ENCODE results near the gene RAC2. TPM values are rescaled to one million over a fixed set of nuclear protein-coding genes. Genes with fewer than 3 reads are reported as not detected.
A peak's percentile ranks its signal among the peaks of the same experiment; 100 is the strongest.

RAC2 gene
- total and polyA plus RNA-seq, 9 of the 15 experiments (the other 6 are each of a cell fraction or from before 2014, with no cell fraction given) = 22.7 to 103 (median 43.3) TPM

GRCh38 chr22:37213218-37213855 is 30.7 kb downstream of the RAC2 start:
- no peak for DNase-seq (ENCODE audit: extremely low read depth in 1 of 4, low spot score in 3 of 4)
- no peak overlapping the region for H3K4me3 ChIP-seq
- H3K4me1 ChIP-seq (replicated peaks in 1 of 2; ENCODE audit: control insufficient read depth in 2 of 2, insufficient read depth in 2 of 2, low read length in 2 of 2) = peaks cover 0 to 17% of the 10 kb centered on the region in 2 experiments; a peak in 3 of 5 replicates
- no peak overlapping the region for H3K27ac ChIP-seq (ENCODE audit: extremely low read depth, low read depth, low read length)
- no peaks in the 10 kb centered on the region for H3K79me2 ChIP-seq (ENCODE audit: control insufficient read depth, insufficient read depth, low read length)
- in situ Hi-C loops (cut with MboI) = no loop called here
- ATAC-seq = no peak
- intact Hi-C loops (cut with micrococcal nuclease) = no loop called here
- BruUV-seq (replicated peaks) = no TSS peak
- no peaks in the 10 kb centered on the region for H3K9me3 ChIP-seq (replicated peaks; ENCODE audit: control insufficient read depth, insufficient read depth, low read depth, low read length)
- WGBS (ENCODE audit: insufficient coverage, low coverage, missing lambda C conversion rate) = 41% methylated on average over 17 of the region's 18 CpGs
- peaks cover 0 to 15% of the 10 kb centered on the region in 2 experiments; a peak in 2 of 5 replicates for H3K27me3 ChIP-seq (ENCODE audit: control insufficient read depth in 2 of 2, insufficient read depth in 2 of 2, low read length in 2 of 2)
- H3K36me3 ChIP-seq (ENCODE audit: control insufficient read depth, insufficient read depth, low read length) = no peaks in the 10 kb centered on the region
- H3K9me1 ChIP-seq (ENCODE audit: control insufficient read depth, insufficient read depth, low read length) = no peaks in the 10 kb centered on the region
- ChIA-PET CTCF (ENCODE audit: low intra/inter-chr PET ratio) (no interaction called here), POLR2A (no interaction called here)
- no peaks in the 10 kb centered on the region for H4K20me1 ChIP-seq (replicated peaks; ENCODE audit: control insufficient read depth, insufficient read depth, low read length)
- no peak overlapping the region for H3K9ac ChIP-seq (ENCODE audit: insufficient read depth in 1 of 2, low read depth in 2 of 2, low read length in 2 of 2)
- H2AFZ ChIP-seq (ENCODE audit: low read depth, low read length) = no peak overlapping the region
- TF ChIP-seq ZNF263 (CRISPR knock-in tag; IDR thresholded peaks at IDR 0.05; ENCODE audit: borderline replicate concordance) (no peak), ZKSCAN1 (IDR thresholded peaks at IDR 0.05; ENCODE audit: low read depth, low read length) (peak; percentile 95)
- no peak overlapping the region for H3K4me2 ChIP-seq (ENCODE audit: insufficient read depth, low read length)
- no peak for FAIRE-seq

- 10% methylated on average over 9 of the region's 23 CpGs for WGBS (ENCODE audit: insufficient coverage, low coverage, missing lambda C conversion rate)
- Histone ChIP-seq H3K9me1 (ENCODE audit: control insufficient read depth, insufficient read depth, low read length) (no peaks in the 10 kb centered on the region), H3K4me1 (replicated peaks in 1 of 2; ENCODE audit: control insufficient read depth in 2 of 2, insufficient read depth in 2 of 2, low read length in 2 of 2) (peaks cover 0 to 20% of the 10 kb centered on the region in 2 experiments; a peak in 3 of 5 replicates), H3K9me3 (replicated peaks; ENCODE audit: control insufficient read depth, insufficient read depth, low read depth, low read length) (no peaks in the 10 kb centered on the region), H3K27ac (ENCODE audit: extremely low read depth, low read depth, low read length) (no peak within 1 kb of the TSS), H3K4me2 (ENCODE audit: insufficient read depth, low read length) (no peak within 1 kb of the TSS), H3K79me2 (ENCODE audit: control insufficient read depth, insufficient read depth, low read length) (no peaks in the 10 kb centered on the region), H3K9ac (ENCODE audit: insufficient read depth in 1 of 2, low read depth in 2 of 2, low read length in 2 of 2) (peak within 1 kb of the TSS in 1 of 2 experiments; percentile 36; a peak in 2 of 4 replicates), H3K27me3 (ENCODE audit: control insufficient read depth in 2 of 2, insufficient read depth in 2 of 2, low read length in 2 of 2) (peaks cover 0 to 15% of the 10 kb centered on the region in 2 experiments; a peak in 2 of 5 replicates), H3K4me3 (no peak within 1 kb of the TSS), H3K36me3 (ENCODE audit: control insufficient read depth, insufficient read depth, low read length) (no peaks in the 10 kb centered on the region), H2AFZ (ENCODE audit: low read depth, low read length) (no peak within 1 kb of the TSS), H4K20me1 (replicated peaks; ENCODE audit: control insufficient read depth, insufficient read depth, low read length) (no peaks in the 10 kb centered on the region)
- DNase-seq (ENCODE audit: extremely low read depth in 1 of 4, low spot score in 3 of 4) (peak in 2 of 4 experiments; percentile 41 to 44), FAIRE-seq (no peak), ATAC-seq (no peak)
- CTCF ChIA-PET (ENCODE audit: low intra/inter-chr PET ratio) = no interaction called here
- in situ Hi-C loops (cut with MboI) (no loop called here), intact Hi-C loops (cut with micrococcal nuclease) (no loop called here)
- POLR2A ChIA-PET = no interaction called here
- BruUV-seq (replicated peaks) = no TSS peak
- TF ChIP-seq KDM1A (IDR thresholded peaks at IDR 0.05) (peak in 1 of 2 experiments; percentile 89; a peak in 2 of 4 replicates), ZMIZ1 (IDR thresholded peaks at IDR 0.05; ENCODE audit: low read depth in 2 of 2, low read length in 2 of 2) (no peak), ETV1 (tag; conservative IDR thresholded peaks at IDR 0.05; ENCODE audit: low read depth) (no peak), CBFA2T3 (IDR thresholded peaks at IDR 0.05) (peak; percentile 19; the same call in 1 of the 2 replicates), HDAC1 (IDR thresholded peaks at IDR 0.05) (peak in 1 of 2 experiments; percentile 22; a peak in 1 of 4 replicates), TGIF2 (CRISPR knock-in tag; IDR thresholded peaks at IDR 0.05) (no peak), DLX4 (CRISPR knock-in tag; IDR thresholded peaks at IDR 0.05) (no peak), SMARCB1 (IDR thresholded peaks at IDR 0.05; ENCODE audit: insufficient read length, low read depth) (no peak), DPF2 (IDR thresholded peaks at IDR 0.05) (0 out of 2 replicates have a peak, but pooled peaks have one; percentile 34)
These were observed 31.7 kb downstream of the RAC2 start, which contains the start of gene SSTR3 for GRCh38 chr22:37212174-37212906. Gene SSTR3 (minus strand): TSS chr22:37212477. CDS start chr22:37207803, 4,674 bp downstream.

All from K562 (cell line).